HepG2 (cell line): ENCODE measurements around the gene GCH1. TPM values are rescaled to one million over a fixed set of nuclear protein-coding genes. Genes with fewer than 3 reads are reported as not detected.
A peak's percentile ranks its signal among the peaks of the same experiment; 100 is the strongest.

Source experiments
- ATAC-seq: fragments of 200-7000 bp; cut with Tn5 transposase; 3 replicates; pipeline ENCODE4 v1.9.1; 2020; ENCODE audit warnings: mild to moderate bottlenecking, moderate library complexity
- BruUV-seq: library from RNA; stranded (reverse); fragments of 400-500 nt; replicated peaks from 2 replicates; lab custom pipeline; 2021; lab: Mats Ljungman, UMichigan
- CTCF ChIA-PET: fragments of 300-600 bp; formaldehyde crosslinking; extraction: SDS; loops from one replicate; lab custom pipeline; 2021; ENCODE audit warnings: low total read pairs, inconsistent platforms, low intra/inter-chr PET ratio; lab: Yijun Ruan, JAX
- POLR2A ChIA-PET: fragments of 350-600 bp; sonication (Branson Sonifier 250); formaldehyde crosslinking; loops from one replicate; lab custom pipeline; 2020; ENCODE audit warnings: antibody characterized with exemption, inconsistent platforms; lab: Yijun Ruan, JAX
- DNase-seq: peaks from one replicate; pipeline ENCODE4 v3.0.0-alpha.2; 2015; ENCODE audit warnings: low spot score
- FAIRE-seq: peaks from 3 replicates; lab custom pipeline; 2011; peaks lifted over from hg19 to GRCh38; lab: Jason Lieb, UNC
- H2AFZ ChIP-seq: one replicate; pipeline ENCODE4 v1.6.1; 2011; ENCODE audit warnings: low read length, inconsistent platforms
- H3K27ac ChIP-seq: fragments of 300-600 bp; 3 replicates; pipeline ENCODE4 v1.8.0; 2011; ENCODE audit warnings: mixed run types, mild to moderate bottlenecking, mixed read lengths, low read length, inconsistent platforms; ENCODE audit not compliant: insufficient read depth; ENCODE audit errors: extremely low read length
- H3K27me3 ChIP-seq, 2 experiments: fragments of 200-600 bp in 1 of 2; 2 replicates in 1 of 2; 3 replicates in 1 of 2; pipeline versions ENCODE4 v1.6.0 to v1.8.0; 2011; ENCODE audit warnings: low read length in 2 of 2, mild to moderate bottlenecking in 2 of 2, moderate library complexity in 2 of 2, inconsistent platforms in 1 of 2; ENCODE audit not compliant: insufficient read depth in 2 of 2, control insufficient read depth in 1 of 2
- H3K36me3 ChIP-seq, 2 experiments: fragments of 200-600 bp in 1 of 2; replicated peaks in 1 of 2; 2 replicates in 1 of 2; 3 replicates in 1 of 2; pipeline versions ENCODE4 v1.5.1 to v1.8.0; 2011; ENCODE audit warnings: low read length in 2 of 2, inconsistent platforms in 1 of 2; ENCODE audit not compliant: insufficient read depth in 2 of 2, control insufficient read depth in 1 of 2
- H3K4me1 ChIP-seq: 2 replicates; pipeline ENCODE4 v1.5.1; 2012; ENCODE audit warnings: low read length, inconsistent platforms; ENCODE audit not compliant: insufficient read depth
- H3K4me2 ChIP-seq: 2 replicates; pipeline ENCODE4 v1.6.0; 2011; ENCODE audit warnings: low read depth, low read length, inconsistent platforms
- H3K4me3 ChIP-seq, 3 experiments: fragments of 200-600 bp in 1 of 3; sonication (generic), shearing (Covaris generic) in 1 of 3; replicated peaks in 1 of 3; 2 replicates each; pipeline ENCODE4 v1.5.1; 2011 to 2016; ENCODE audit warnings: low read length in 3 of 3, inconsistent platforms in 2 of 3, low read depth in 2 of 3, mild to moderate bottlenecking in 2 of 3, control low read depth in 1 of 3, mixed read lengths in 1 of 3; ENCODE audit not compliant: insufficient read depth in 1 of 3
- H3K79me2 ChIP-seq: one replicate; pipeline ENCODE4 v1.6.1; 2011; ENCODE audit warnings: low read length, inconsistent platforms; ENCODE audit not compliant: insufficient read depth
- H3K9ac ChIP-seq: 2 replicates; pipeline ENCODE4 v1.6.0; 2011; ENCODE audit warnings: mild to moderate bottlenecking, low read depth, low read length, inconsistent platforms; ENCODE audit not compliant: insufficient read depth
- H3K9me3 ChIP-seq: 2 replicates; pipeline ENCODE4 v1.5.1; 2012; ENCODE audit warnings: mild to moderate bottlenecking, low read length
- H4K20me1 ChIP-seq: 2 replicates; pipeline ENCODE4 v1.6.0; 2011; ENCODE audit warnings: inconsistent platforms, mild to moderate bottlenecking, low read length, moderate library complexity; ENCODE audit not compliant: insufficient read depth
- MAFG ChIP-seq: sonication (generic); formaldehyde crosslinking; IDR thresholded peaks from 2 replicates; pipeline ENCODE4 v1.5.1; 2020; ENCODE audit warnings: mild to moderate bottlenecking, missing genetic modification reagents
- MED8 ChIP-seq: sonication (generic); formaldehyde crosslinking; IDR thresholded peaks from 2 replicates; pipeline ENCODE4 v1.8.1; 2023; ENCODE audit warnings: mild to moderate bottlenecking, missing genetic modification reagents; ENCODE audit not compliant: insufficient replicate concordance
- MLX ChIP-seq: IDR thresholded peaks from 2 replicates; pipeline ENCODE4 v1.6.1; 2016
- NR2F6 ChIP-seq, 2 experiments: IDR thresholded peaks; 2 replicates each; pipeline ENCODE4 v1.6.1; 2016; ENCODE audit warnings: antibody characterized with exemption in 1 of 2, mild to moderate bottlenecking in 1 of 2
- SRSF1 ChIP-seq: fragments of 200-400 bp; formaldehyde crosslinking; optimal IDR thresholded peaks from 2 replicates; pipeline ENCODE3; 2017; ENCODE audit warnings: mild to moderate bottlenecking, low read depth, low read length, moderate library complexity
- ZFY ChIP-seq: sonication (generic); formaldehyde crosslinking; IDR thresholded peaks from 2 replicates; pipeline ENCODE4 v1.4.0; 2020; ENCODE audit warnings: missing genetic modification reagents
- ZNF160 ChIP-seq: sonication (generic); formaldehyde crosslinking; IDR thresholded peaks from 2 replicates; pipeline ENCODE4 v1.8.0; 2022; ENCODE audit warnings: mild to moderate bottlenecking, inconsistent platforms, missing genetic modification reagents
- ZNF407 ChIP-seq: sonication (generic); formaldehyde crosslinking; IDR thresholded peaks from one replicate; pipeline ENCODE4 v1.5.1; 2020; ENCODE audit warnings: mild to moderate bottlenecking, missing genetic modification reagents; ENCODE audit errors: not compliant biosample characterization
- WGBS: methylation state at CpG from one replicate; pipeline ENCODE4 v1.1.6; 2017; ENCODE audit warnings: low lambda C conversion rate; 5-methylcytosine and 5-hydroxymethylcytosine counted together
- in situ Hi-C: cut with HindIII; loops from 2 replicates; pipeline ENCODE4 v1.10.0; 2017; ENCODE audit warnings: low pct_unique_long_range_greater_than_20kb; ENCODE audit not compliant: extremely low pct_ligation_motif_present
- intact Hi-C: fragments of 100-400 bp; cut with micrococcal nuclease; formaldehyde crosslinking; loops from one replicate; pipeline ENCODE4 v1.10.0; 2022; ENCODE audit not compliant: unreplicated experiment
- polyA plus RNA-seq, 8 experiments: library from polyadenylated mRNA; depleted of rRNA in 3 of 8; stranded (reverse) in 7 of 8; unstranded in 1 of 8; fragments of >200 nt; fragmentation: Illumina TruSeq in 4 of 8; extraction: Trizol in 4 of 8; gene quantifications; 2 replicates each; pipeline versions ENCODE4 v1.2.1 to v1.2.3, GENCODE V29; 2011 to 2016; ENCODE audit warnings: low read depth in 4 of 8, missing spikeins in 1 of 8, mixed read lengths in 1 of 8; ENCODE audit not compliant: insufficient read depth in 1 of 8
- total RNA-seq, 5 experiments: library from RNA; depleted of rRNA; stranded (reverse); fragments of >200 nt; fragmentation: Illumina TruSeq; extraction: Trizol; gene quantifications; 2 replicates each; pipeline ENCODE4 v1.2.3, GENCODE V29; 2016; ENCODE audit warnings: low read depth in 1 of 5

GCH1 gene
- total and polyA plus RNA-seq, 2 of the 13 experiments (the other 11 are each of a cell fraction or from before 2014, with no cell fraction given) = 15.0 to 25.2 TPM

GRCh38 chr14:54823757-54824549 lies 78.7 kb downstream of the GCH1 start:
- Histone ChIP-seq H3K9me3 (peaks cover 19% of the 10 kb centered on the region), H3K36me3 (no peaks in the 10 kb centered on the region), H3K4me1 (peaks cover 13% of the 10 kb centered on the region; the same call in 1 of the 2 replicates), H3K27me3 (peaks cover 0 to 6% of the 10 kb centered on the region in 2 experiments; a peak in 1 of 5 replicates), H3K27ac (no peak overlapping the region), H4K20me1 (no peaks in the 10 kb centered on the region), H3K4me3 (no peak overlapping the region), H3K4me2 (no peak overlapping the region), H2AFZ (no peak overlapping the region), H3K9ac (no peak overlapping the region), H3K79me2 (no peaks in the 10 kb centered on the region)
- in situ Hi-C loops = no loop called here
- CTCF ChIA-PET = no interaction called here
- FAIRE-seq (no peak), DNase-seq (no peak), ATAC-seq (no peak)
- BruUV-seq = no TSS peak
- TF ChIP-seq MED8 (CRISPR knock-in tag) (no peak), MAFG (CRISPR knock-in tag) (no peak), SRSF1 (no peak), ZNF407 (no peak), ZFY (no peak), MLX (CRISPR knock-in tag) (no peak), ZNF160 (CRISPR knock-in tag) (peak; percentile 99), NR2F6 (IDR thresholded peaks at IDR 0.05) (no peak), NR2F6 (CRISPR knock-in tag; IDR thresholded peaks at IDR 0.05) (no peak)
- intact Hi-C loops = no loop called here
- WGBS = 88% methylated on average over 2 of the region's 2 CpGs
- POLR2A ChIA-PET = no interaction called here
